SK-N-SH (cell line): ENCODE data around the gene GBP1. TPM values are rescaled to one million over a fixed set of nuclear protein-coding genes. Genes with fewer than 3 reads are reported as not detected.

Experiments used
- CTCF ChIA-PET: fragments of 300-600, 350-600 bp; formaldehyde crosslinking; extraction: SDS; loops from one replicate; lab custom pipeline; 2021; lab: Yijun Ruan, JAX
- POLR2A ChIA-PET: fragments of 350-600 bp; sonication (Branson Sonifier 250); formaldehyde crosslinking; extraction: SDS; loops from one replicate; lab custom pipeline; 2020; ENCODE audit warnings: antibody characterized with exemption, inconsistent platforms; lab: Yijun Ruan, JAX
- DNase-seq: peaks from one replicate; pipeline ENCODE4 v3.0.0; 2012
- H2AFZ ChIP-seq: fragments of 200-600 bp; sonication (generic); 2 replicates; pipeline ENCODE4 v1.8.1; 2016; ENCODE audit warnings: antibody characterized with exemption, mild to moderate bottlenecking, low read depth
- H3F3A ChIP-seq: fragments of 200-600 bp; sonication (generic); replicated peaks from 2 replicates; pipeline ENCODE3; 2016; ENCODE audit warnings: antibody characterized with exemption, mild to moderate bottlenecking; ENCODE audit not compliant: insufficient read depth
- H3K27ac ChIP-seq, 2 experiments: fragments of 200-500 bp in 1 of 2; fragments of 200-600 bp in 1 of 2; sonication (Bioruptor generic) in 1 of 2; sonication (generic), shearing (Covaris generic) in 1 of 2; 2 replicates each; pipeline versions ENCODE4 v1.5.1 to v1.6.1; 2014 to 2016; ENCODE audit warnings: low read depth in 2 of 2, inconsistent platforms in 1 of 2, low read length in 1 of 2, mild to moderate bottlenecking in 1 of 2, mixed read lengths in 1 of 2
- H3K27me3 ChIP-seq: fragments of 200-600 bp; sonication (generic), shearing (Covaris generic); 2 replicates; pipeline ENCODE4 v1.6.1; 2016; ENCODE audit warnings: mixed run types; ENCODE audit not compliant: insufficient read depth
- H3K36me3 ChIP-seq, 2 experiments: fragments of 200-500 bp in 1 of 2; fragments of 200-600 bp in 1 of 2; sonication (Bioruptor generic) in 1 of 2; sonication (generic) in 1 of 2; replicated peaks in 1 of 2; 2 replicates each; pipeline versions ENCODE3 to v1.5.1; 2014 to 2016; ENCODE audit warnings: low read length in 1 of 2, mild to moderate bottlenecking in 1 of 2; ENCODE audit not compliant: insufficient read depth in 2 of 2, control insufficient read depth in 1 of 2
- H3K4me1 ChIP-seq, 2 experiments: fragments of 200-500 bp in 1 of 2; fragments of 200-600 bp in 1 of 2; sonication (Bioruptor generic) in 1 of 2; sonication (generic), shearing (Covaris generic) in 1 of 2; 2 replicates each; pipeline versions ENCODE4 v1.5.1 to v1.6.1; 2014 to 2016; ENCODE audit warnings: low read depth in 1 of 2, low read length in 1 of 2, mixed run types in 1 of 2; ENCODE audit not compliant: insufficient read depth in 2 of 2, control insufficient read depth in 1 of 2
- H3K4me2 ChIP-seq: fragments of 200-600 bp; sonication (generic), shearing (Covaris generic); 2 replicates; pipeline ENCODE4 v1.6.1; 2017; ENCODE audit warnings: mixed run types
- H3K4me3 ChIP-seq, 2 experiments: fragments of 200-500 bp in 1 of 2; fragments of 200-600 bp in 1 of 2; sonication (Bioruptor generic) in 1 of 2; sonication (generic), shearing (Covaris generic) in 1 of 2; 2 replicates each; pipeline versions ENCODE4 v1.5.1 to v1.8.1; 2014 to 2016; ENCODE audit warnings: low read depth in 2 of 2, inconsistent platforms in 1 of 2, low read length in 1 of 2, mild to moderate bottlenecking in 1 of 2, mixed read lengths in 1 of 2, moderate library complexity in 1 of 2
- H3K79me2 ChIP-seq: fragments of 200-600 bp; sonication (generic); 2 replicates; pipeline ENCODE4 v1.8.1; 2017; ENCODE audit warnings: mild to moderate bottlenecking; ENCODE audit not compliant: insufficient read depth
- H3K9ac ChIP-seq: fragments of 200-600 bp; sonication (generic); 2 replicates; pipeline ENCODE4 v1.6.1; 2017; ENCODE audit warnings: mixed run types
- H3K9me2 ChIP-seq: fragments of 200-600 bp; sonication (generic); 2 replicates; pipeline ENCODE4 v1.6.1; 2017; ENCODE audit warnings: mixed run types
- H3K9me3 ChIP-seq: fragments of 200-600 bp; sonication (generic); 2 replicates; pipeline ENCODE4 v1.6.1; 2017; ENCODE audit warnings: mixed run types, mild to moderate bottlenecking, moderate library complexity
- H4K20me1 ChIP-seq: fragments of 200-600 bp; sonication (generic); 2 replicates; pipeline ENCODE4 v1.6.1; 2017; ENCODE audit warnings: mild to moderate bottlenecking, mixed run types; ENCODE audit not compliant: insufficient read depth
- FOSL2 ChIP-seq: IDR thresholded peaks from 2 replicates; pipeline ENCODE4 v1.4.0; 2012; ENCODE audit warnings: low read depth, mild to moderate bottlenecking, moderate library complexity, borderline replicate concordance
- NFIC ChIP-seq: IDR thresholded peaks from 2 replicates; pipeline ENCODE4 v1.4.0; 2012; ENCODE audit warnings: borderline replicate concordance
- TAF1 ChIP-seq: IDR thresholded peaks from 2 replicates; pipeline ENCODE4 v1.6.1; 2012; ENCODE audit warnings: low read depth, mild to moderate bottlenecking, low read length, moderate library complexity, borderline replicate concordance
- WGBS: methylation state at CpG from one replicate; pipeline ENCODE4 v1.1.6; 2017; ENCODE audit warnings: low lambda C conversion rate; 5-methylcytosine and 5-hydroxymethylcytosine counted together
- polyA plus RNA-seq, 3 experiments: library from polyadenylated mRNA; depleted of rRNA; stranded (reverse); fragments of >200 nt; gene quantifications; 2 replicates each; pipeline ENCODE4 v1.2.3, GENCODE V29; 2012
- small RNA-seq, 7 experiments: library from RNA; depleted of rRNA; stranded (forward); fragments of <200 nt; gene quantifications; one replicate each; pipeline ENCODE3, GENCODE V24; 2012
- TF ChIP-seq, protein P1 (sequence below): IDR thresholded peaks from 2 replicates; pipeline ENCODE4 v1.4.0; 2012; ENCODE audit warnings: low read depth, borderline replicate concordance

The GBP1 gene
- polyA plus RNA-seq, 1 of the 3 experiments (the other 2 are of a cell fraction) = 7.4 TPM

DNA sequence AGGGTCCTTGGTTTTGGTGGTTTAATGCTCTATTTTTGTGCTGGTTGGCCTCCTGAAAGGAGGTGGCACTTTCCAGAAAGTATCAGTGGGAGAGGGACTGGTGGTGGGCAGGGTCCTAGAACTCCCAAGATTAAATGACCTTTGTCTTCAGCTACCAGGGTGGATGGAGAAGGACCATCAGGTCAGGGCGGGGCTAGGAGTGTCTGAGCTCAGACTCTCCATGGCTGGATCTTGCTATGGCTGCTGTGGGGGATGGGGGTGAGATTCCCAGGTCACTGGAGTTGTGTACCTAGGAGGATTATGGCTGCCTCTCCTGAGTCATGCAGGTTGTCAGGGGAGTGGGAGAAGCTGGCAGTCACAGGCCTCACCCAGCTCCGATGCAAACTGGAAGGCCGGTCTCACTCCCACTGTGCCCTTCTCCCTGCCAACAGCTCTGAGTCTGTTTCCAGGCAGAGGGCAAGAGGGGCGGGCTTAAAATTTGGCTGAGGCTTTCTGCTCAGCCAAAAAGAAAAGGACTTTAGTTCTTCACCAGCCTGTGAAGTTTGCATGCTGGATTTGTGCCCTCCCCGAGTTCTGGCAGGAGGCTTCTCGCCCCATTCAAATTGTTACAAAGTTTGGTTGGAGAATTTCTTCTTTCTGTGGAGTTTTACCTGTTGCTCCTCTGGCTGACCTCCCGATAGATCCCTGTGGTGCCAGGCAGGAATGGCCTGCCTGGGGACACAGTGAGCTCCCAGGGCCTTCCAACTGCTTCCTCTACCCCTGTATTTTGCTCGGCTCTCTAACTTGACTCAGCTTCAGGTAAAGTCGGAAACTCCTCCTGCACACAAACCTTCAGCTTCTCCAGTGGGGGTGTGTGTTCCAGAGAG lies 59.5 kb downstream of the GBP1 start:
- Histone ChIP-seq H3K4me2 (no peak overlapping the region), H3K9ac (no peak overlapping the region), H3K79me2 (no peaks in the 10 kb centered on the region), H4K20me1 (no peaks in the 10 kb centered on the region), H2AFZ (no peak overlapping the region), H3K4me3 (no peak overlapping the region), H3K4me1 (peaks cover 0 to 5% of the 10 kb centered on the region in 2 experiments; a peak in 1 of 4 replicates), H3K27me3 (no peaks in the 10 kb centered on the region), H3K9me3 (no peaks in the 10 kb centered on the region), H3K36me3 (peaks cover 31 to 59% of the 10 kb centered on the region in 2 experiments), H3K27ac (no peak overlapping the region), H3K9me2 (no peaks in the 10 kb centered on the region), H3F3A (peaks cover 8% of the 10 kb centered on the region)
- POLR2A ChIA-PET = no interaction called here
- TF ChIP-seq FOSL2 = no peak
- TF ChIP-seq, protein P1, sequence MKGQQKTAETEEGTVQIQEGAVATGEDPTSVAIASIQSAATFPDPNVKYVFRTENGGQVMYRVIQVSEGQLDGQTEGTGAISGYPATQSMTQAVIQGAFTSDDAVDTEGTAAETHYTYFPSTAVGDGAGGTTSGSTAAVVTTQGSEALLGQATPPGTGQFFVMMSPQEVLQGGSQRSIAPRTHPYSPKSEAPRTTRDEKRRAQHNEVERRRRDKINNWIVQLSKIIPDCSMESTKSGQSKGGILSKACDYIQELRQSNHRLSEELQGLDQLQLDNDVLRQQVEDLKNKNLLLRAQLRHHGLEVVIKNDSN = no peak
- no peak for TF ChIP-seq TAF1
- TF ChIP-seq NFIC = no peak
- 86% methylated on average over 9 of the region's 9 CpGs for WGBS
- no peak for DNase-seq
- CTCF ChIA-PET = interaction anchor here (1.1 to 1.5 kb wide), 2 partner anchors 22 to 41 kb away, joined by 3 to 5 read pairs; no protein-coding TSS in a partner anchor

Small RNA genes within 50 kb of the gene (small RNA-seq; reads per million reads assigned to genes)
- 0 reads per million in 7 experiments for gene RF00019

Other genes starting within 250 kb of the GBP1 start
- gene GTF2B, start 173.6 kb downstream of the GBP1 start, polyA plus RNA-seq (2012; rRNA removed) = 26.0 and 35.6 TPM in 2 replicates
- gene KYAT3, start 72.6 kb downstream of the GBP1 start, polyA plus RNA-seq (2012; rRNA removed) = 20.8 and 24.4 TPM in 2 replicates
- 3.3 and 3.6 TPM in 2 replicates for gene RBMXL1, start 72.6 kb downstream of the GBP1 start, polyA plus RNA-seq (2012; rRNA removed)
- gene GBP3, start 42.3 kb downstream of the GBP1 start, polyA plus RNA-seq (2012; rRNA removed) = 8.5 and 13.7 TPM in 2 replicates
- 8.7 and 10.2 TPM in 2 replicates for gene GBP2, start 60.9 kb upstream of the GBP1 start, polyA plus RNA-seq (2012; rRNA removed)
- not detected in 2 replicates for gene GBP7, start 110.8 kb upstream of the GBP1 start, polyA plus RNA-seq (2012; rRNA removed)
- 0.02 TPM in 1 of 2 replicates, not detected in the other for gene GBP4, start 133.7 kb upstream of the GBP1 start, polyA plus RNA-seq (2012; rRNA removed)
- gene GBP5, start 207.7 kb upstream of the GBP1 start, polyA plus RNA-seq (2012; rRNA removed) = 0.08 TPM in 2 replicates